HUDEP-2 (cell line): ENCODE results near the gene ZMYM3.
"Not testable (repeated sequence)": the region's sequence is repeated elsewhere in the genome, so short reads cannot be mapped to it uniquely, and the experiment has no call there.

ENCODE experiments used
- DNase-seq, 76 experiments: peaks; one replicate each; lab custom pipeline; 2025; ENCODE audit not compliant: unreplicated experiment in 76 of 76; lab: John Stamatoyannopoulos, UW

Gene ZMYM3

DNA sequence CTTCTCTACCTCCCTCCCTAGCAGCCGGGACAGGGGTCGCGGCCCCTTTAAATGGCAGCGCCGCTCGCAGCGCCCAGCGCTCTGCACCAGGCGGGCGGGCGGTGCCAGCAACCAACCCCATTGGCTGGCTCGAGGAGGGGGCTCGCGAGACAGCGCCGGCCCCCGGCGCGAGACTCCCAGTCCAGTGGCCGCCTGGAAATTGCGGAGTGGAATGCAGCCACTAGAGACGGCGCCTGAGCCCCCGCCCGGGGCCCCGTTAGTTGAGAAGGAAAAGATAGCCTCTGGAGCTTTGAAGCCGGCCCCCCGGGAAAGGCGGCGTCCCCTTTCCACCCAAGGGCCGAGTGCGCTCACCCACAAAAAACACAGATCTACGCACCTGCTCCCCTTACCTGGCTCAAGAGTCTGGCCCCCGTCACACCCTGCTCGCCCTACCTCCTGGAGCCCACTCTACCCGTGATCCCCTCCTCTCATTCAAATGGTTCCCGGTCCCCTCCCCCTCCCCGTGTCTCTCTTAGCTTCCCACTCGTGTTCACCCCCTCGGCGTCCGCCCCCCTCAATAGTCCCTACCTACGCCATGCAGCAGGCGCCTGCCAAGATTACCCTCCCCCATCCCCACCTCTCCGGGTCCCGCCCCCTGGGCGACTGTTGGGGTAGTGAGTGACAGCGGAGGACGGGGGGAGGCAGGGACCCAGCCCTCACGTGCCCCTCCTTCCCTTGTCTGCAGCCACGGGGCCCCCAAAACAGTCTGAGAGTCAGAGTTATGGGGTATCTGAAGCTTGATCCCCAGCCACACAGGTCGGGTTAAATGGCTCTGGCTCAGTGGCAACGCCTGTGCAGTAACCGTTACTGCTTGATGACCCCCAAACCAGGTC, at the start of gene ZMYM3:
Gene ZMYM3, minus strand, starts transcription at position 49 of the 872 bp plus-strand sequence. CDS start 885 bp downstream, outside the sequence.
- peak in 74 of 76 experiments; percentile 1 to 83 (median 61) for DNase-seq

DNA sequence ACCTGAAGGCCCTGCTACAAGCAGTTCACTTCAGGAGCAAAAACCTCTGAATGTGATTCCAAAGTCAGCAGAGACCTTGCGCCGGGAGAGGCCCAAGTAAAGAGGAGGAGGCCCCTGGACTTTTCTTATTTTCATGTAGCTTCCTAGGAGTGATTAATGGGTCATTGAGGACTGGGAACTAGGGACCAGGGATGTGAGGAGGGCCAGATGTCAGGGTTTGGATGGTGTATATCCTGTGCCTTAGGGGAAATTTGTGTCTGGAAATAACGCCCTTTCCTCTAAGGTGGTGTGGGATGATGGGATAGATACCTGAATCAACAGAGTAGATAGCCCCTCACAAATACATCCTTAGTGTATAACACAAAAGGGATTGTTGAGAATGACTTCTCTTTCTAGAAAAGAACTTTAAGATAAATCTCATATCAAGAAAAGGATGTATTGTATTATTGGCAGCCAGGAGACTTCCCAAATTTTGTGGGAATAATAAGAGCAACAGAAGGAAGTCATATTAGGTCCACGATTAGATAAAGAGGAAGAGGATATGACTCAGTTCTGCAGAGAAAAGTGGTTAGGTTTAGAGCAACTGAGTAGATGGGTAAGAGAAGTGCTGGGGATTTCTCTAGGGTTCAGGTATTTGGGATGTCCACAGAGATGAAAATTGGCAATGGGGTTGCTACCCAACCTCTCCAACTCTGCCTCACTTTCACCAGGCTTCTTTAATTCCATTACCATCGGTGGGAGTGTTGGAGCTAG, 48.7 kb upstream of the ZMYM3 start:
- DNase-seq, result no peak

DNA sequence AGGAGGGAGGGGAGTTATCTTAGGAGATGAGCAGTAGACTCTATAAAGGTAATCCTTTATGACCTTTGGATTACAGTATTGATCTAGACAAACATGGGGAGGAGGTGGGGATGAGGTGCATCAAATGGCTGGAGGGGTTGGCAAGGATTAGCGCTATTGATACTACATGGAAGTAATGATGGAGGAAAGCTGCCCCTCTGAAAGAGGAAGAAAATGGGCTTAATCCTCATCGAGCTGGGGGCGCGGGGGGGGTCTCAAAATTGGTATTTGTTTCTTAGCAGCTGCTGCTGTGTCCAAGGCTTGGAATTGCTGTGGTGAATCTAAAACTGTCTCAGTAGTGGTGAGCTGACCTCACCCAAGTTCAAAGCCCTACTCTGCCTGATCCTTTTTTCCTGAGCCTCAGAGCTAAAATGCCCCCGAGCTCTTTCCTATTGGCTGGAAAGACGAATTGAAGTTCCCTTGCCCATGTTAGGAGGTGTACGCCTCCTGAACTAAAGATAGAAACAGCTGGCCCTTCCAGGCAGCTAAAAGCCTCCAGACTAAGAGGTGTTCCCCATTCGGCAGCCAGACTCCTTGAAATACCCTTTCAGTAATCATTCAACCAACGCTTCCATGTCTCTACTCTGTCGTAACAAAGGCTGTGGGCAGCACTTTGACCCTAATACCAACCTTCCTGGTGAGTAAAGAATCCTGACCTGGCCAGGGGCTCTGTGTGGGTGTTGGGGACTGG, 47.4 kb upstream of the ZMYM3 start, which contains the start of gene ITGB1BP2:
Gene ITGB1BP2, plus strand, starts transcription at position 556 of the 730 bp plus-strand sequence. Its CDS starts 57 bp downstream, at position 613.
- DNase-seq, result no peak

DNA sequence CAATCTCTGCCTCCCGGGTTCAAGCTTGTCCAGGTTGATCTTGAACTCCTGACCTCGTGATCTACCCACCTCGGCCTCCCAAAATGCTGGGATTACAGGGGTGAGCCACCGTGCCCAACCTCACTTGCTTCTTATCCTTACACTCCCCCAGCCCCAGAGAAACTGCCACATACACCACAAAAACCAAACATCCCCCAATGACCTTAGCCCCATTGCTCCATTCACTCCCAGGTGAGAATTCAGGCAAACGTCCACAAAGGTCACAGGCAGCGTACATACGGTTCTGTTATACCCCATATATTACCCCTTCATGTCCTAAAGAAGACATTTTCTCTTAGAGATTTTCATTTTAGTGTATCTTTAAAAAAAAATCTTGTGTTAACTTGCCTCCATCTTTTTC, 46.6 kb upstream of the ZMYM3 start:
- not testable (repeated sequence) for DNase-seq

DNA sequence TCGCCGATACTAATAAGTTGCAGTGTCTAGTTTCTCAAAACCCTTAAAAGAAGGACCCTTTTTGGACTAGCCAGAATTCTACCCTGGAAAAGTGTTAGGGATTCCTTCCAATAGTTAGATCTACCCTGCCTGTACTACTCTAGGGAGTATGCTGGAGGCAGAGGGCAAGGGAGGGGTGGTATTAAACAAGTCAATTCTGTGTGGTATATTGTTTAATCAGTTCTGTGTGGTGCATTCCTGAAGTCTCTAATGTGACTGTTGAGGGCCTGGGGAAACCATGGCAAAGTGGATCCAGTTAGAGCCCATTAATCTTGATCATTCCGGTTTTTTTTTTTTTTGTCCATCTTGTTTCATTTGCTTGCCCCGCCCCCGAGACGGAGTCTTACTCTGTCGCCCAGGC, 46.1 kb upstream of the ZMYM3 start:
- DNase-seq, result not testable (repeated sequence)

DNA sequence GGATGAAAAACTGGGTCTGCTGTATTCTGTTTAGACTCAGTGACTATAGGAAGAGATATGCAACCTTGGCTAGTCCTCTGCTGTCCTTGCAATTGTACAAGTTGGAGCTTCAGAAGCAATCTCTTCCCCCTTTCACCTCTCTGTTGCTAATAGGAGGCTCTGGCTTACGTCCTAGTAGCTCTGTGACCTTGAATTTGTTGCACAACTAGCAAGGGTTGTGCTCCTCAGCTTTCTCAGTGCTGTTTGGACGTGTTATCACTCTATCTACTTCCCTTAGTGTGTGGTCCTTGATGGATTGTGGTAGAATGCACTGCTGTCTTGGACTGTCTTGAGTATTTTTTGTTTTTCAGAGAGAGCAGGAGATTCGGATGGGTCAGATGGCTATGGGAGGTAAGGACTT, 44.2 kb upstream of the ZMYM3 start:
- no peak for DNase-seq

DNA sequence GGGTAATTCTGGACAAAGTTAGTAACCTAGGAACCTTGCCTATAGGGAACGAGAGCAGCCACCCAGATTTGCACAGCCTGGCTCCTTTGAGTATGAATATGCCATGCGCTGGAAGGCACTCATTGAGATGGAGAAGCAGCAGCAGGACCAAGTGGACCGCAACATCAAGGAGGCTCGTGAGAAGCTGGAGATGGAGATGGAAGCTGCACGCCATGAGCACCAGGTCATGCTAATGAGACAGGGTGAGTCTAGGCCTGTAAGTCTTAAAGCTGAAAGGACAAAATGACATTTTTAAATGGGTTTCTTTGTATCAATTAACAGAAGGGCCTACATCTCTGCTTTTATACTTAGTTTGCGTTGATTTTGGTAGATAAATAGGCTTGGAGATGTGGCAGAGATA, 42.9 kb upstream of the ZMYM3 start:
- no peak for DNase-seq

DNA sequence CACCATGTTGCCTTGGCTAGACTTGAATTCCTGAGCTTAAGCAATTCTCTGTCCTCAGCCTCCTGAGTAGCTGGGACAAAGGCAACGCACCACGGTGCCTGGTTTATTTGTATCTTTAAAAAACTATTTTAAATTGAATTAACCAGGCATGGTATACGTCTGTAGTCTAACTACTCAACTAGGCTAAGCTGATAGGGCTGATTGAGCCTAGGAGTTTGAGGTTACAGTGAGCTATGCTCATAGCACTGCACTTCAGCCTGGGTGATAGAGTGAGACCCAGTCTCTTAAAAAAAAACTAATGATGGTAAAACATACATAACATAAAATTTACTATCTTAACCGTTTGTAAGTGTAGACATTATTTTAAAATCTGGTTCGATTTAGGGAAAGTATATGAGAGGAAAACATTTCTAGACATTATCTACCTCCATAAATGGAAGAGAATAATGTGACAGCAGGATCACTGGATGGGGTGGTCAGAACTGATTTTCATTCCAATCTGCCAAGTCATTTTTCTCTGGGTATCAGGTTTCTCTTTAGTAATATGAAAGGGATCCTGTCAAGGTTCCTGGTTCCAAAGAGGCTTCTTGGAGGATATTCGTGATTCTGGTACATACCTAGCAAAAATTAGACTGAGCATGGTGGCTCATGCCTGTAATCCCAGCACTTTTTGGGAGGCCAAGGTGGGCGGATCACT, 38.9 kb upstream of the ZMYM3 start:
- no peak for DNase-seq

DNA sequence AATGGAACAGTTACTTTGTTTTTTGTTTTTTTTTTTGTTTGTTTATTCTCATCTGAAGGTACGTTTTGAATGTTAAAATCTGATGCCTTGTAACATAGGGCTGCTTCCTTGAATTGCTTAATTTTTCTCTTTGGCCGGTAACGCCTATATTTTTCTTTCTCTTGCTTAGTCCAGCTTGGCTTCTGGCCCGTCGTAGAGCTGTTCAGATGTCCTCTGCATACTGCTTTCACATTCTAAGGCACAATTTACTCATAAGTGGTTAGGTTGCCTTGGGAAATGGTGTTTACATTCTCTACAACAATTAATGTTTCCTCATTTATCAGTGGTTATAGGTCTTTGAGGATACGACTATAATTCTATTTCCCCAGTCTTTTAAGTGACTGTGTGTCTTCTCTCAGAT, 37.4 kb upstream of the ZMYM3 start:
- no peak for DNase-seq

DNA sequence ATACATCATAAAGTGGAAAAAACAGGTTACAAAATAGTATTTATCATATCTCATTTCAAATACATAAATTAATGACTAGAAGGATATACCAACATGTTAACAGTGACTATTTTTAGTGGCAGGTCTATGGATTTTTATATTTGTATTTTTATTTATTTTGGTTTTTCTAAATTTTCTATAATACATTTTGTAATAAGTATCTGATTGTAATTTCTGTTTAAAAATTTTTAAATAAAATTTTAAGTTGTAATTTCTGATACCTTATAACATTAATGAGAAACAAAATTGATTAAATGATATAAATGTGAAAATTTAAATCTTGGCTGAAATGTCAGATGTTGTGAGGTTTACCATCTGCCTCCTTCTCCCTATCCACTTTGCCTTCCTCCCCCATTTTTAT, 32.0 kb upstream of the ZMYM3 start:
- no peak for DNase-seq

DNA sequence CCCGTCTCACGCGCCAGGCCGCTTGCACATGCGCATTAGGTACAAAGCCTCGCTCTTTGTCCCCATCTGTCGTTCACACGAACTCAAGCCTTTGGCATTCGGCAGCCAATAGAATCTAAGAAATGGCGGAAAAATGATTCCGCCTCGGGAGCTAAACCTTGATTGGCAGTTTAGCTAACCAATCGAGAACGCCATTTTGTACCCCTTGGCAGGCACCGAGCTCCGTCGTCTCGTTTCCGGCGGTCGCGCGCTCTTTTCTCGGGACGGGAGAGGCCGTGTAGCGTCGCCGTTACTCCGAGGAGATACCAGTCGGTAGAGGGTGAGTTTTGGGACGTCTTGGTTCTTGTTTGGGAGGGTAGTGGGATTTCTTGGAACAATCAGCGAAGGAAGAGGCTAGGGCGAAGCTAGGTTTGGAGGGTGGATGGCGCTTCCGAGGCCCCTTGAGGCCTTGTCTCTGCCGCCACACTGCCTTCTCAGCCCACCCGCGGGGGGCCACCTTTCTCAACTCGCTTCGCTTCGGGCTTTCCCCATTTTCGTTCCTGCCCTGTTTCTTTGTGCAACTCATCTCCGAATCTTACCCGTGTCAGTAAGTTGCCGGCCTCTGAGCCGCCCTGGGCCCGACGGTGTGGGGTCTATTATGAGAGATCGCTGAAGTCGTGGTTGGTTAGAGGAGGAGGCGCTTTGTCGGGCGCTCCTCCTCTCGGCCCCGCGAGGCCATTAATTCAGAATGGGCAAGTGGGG, 29.6 kb upstream of the ZMYM3 start, which contains the start of gene NONO:
Gene NONO, plus strand, starts transcription at position 233 of the 741 bp plus-strand sequence. CDS start 7,003 bp downstream, outside the sequence.
- peak in 75 of 76 experiments; percentile 25 to 96 (median 84) for DNase-seq

DNA sequence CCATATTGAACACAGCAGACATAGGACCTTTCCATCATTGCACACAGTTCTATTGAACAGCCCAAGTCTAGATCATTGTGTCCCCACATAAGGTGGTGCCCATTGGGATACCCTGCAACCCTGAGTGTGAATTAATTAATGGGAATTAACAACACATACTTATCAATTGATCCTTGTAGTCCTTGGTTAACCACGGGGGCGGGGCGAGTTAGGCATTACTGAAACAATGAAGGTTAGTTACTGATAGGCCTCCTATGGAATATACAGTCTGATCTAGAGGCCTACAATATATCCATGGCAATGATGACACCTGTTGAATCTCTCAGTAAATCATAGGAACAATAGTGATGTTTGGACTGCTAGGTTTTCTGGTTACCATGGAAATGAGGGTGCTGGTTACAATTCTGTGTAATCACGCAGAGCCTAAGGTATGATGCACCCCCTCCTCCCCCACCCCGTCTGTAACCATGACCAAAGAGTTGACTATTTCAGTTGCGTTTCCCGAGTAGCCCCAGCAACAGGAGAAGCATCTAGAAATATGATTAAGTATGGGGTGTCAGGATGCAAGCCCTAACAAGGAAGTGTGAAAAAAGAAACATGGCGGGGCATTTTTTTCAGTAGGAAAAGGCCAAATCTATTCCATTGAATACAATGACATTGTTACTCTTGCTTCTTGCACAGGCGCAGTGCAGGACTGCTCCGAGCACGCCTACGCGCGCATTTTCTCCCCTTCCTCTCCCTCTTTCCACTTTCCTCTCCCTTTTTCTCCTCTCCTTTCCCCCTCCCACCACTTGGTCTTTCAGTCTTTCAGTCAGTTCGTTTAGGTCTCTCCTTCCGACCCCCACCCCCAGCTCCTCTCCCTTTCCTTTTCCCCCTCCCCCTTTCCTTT, 28.8 kb upstream of the ZMYM3 start:
- DNase-seq, result peak in 8 of 76 experiments; percentile 5 to 69 (median 20)

DNA sequence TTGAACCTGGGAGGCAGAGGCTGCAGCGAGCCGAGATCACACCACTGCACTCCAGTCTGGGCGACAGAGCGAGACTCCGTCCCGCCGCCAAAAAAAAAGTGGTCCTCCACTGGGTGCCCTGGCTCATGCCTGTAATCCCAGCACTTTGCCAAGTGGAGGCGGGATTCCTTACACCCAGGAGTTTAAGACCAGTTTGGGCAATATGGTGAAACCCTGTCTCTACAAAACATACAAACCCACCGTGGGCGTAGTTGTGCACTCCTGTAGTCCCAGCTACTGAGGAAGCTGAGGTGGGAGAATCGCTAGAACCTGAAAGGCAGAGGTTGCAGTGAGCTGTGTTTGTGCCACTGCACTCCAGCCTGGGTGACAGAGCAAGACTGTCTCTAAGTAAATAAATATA, 27.4 kb upstream of the ZMYM3 start:
- DNase-seq, result not testable (repeated sequence)

DNA sequence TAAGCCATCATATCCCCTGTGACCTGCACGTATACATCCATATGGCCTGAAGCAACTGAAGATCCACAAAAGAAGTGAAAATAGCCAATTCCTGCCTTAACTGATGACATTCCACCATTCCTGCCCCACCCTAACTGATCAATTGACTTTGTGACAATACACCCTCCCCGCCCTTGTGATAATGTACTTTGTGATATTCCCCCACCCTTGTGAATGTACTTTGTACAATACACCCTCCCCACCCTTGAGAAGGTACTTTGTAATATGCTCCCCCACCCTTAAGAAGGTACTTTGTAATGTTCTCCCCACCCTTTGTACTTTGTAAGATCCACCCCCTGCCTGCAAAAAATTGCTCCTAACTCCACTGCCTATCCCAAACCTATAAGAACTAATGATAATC, 18.4 kb upstream of the ZMYM3 start:
- not testable (repeated sequence) for DNase-seq

DNA sequence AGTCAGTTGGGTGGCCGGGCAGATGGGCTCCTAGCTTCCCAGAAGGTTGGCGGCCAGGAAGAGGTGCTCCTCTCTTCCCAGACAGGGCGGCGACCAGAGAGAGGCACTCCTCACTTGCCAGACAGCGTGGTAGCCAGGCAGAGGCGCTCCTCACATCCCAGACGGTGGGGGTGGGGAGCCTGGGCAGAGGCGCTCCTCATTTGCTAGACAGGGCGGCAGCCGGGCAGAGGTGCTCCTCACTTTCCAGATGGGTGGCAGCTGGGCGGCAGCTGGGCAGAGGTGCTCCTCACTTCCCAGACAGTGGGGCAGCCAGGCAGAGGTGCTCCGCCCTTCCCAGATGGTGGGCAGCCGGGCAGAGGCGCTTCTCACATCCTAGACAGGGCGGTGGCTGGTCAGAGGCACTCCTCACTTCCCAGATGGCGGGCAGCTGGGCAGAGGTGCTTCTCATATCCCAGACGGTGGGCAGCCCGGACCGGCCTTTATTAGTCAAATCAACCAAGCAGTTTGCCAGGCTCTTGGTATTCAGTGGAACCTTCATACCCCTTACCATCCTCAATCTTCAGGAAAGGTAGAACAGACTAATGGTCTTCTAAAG, 16.0 kb upstream of the ZMYM3 start:
- DNase-seq, result no peak

DNA sequence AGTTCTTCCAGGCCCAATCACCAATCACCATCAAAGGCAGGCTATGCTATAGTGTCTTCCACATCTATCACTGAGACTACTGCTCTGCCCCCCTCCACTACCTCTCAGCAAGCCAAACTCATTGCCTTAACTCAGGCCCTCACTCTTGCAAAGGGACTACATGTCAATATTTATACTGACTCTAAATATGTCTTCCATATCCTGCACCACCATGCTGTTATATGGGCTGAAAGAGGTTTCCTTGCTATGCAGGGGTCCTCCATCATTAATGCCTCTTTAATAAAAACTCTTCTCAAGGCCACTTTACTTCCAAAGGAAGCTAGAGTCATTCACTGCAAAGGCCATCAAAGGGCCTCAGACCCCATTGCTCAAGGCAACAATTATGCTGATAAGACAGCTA, 14.7 kb upstream of the ZMYM3 start:
- not testable (repeated sequence) for DNase-seq

DNA sequence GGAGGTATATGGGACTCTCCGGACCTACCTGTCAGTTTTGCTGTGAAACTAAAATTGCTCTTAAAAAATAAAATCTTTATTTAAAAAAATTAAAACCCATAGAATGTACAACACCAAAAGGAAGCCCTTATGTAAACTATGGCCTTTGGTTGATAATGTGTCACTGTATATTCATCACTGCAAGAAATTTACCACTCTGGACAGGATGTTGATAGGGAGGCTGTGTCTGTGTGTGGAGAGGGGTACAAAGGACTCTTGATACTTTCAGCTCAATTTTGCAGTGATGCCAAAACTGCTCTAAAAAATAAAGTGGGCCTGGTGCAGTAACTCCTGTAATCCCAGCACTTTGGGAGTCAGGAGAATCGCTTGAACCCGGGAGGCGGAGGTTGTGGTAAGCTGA, 2.9 kb upstream of the ZMYM3 start:
- no peak for DNase-seq

DNA sequence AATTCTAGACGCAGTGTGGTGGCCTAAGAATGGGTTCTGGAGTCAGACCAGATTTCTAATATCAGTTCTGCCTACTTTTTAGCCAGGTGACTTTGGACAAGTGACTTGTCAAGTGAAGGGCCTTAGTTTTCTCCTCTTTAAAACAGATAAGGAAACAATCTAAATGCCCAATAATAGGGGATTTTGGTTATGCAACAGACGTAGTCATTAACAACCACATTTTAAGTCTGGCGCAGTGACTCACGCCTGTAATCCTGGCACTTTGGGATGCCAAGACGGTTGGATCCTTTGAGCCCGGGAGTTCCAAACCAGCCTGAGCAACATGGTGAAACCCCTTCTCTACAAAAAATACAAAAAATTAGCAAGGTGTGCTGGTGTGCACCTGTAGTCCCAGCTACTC, 2.1 kb upstream of the ZMYM3 start:
- no peak for DNase-seq
